ENCODE data around the gene ZDHHC19.
A peak's percentile ranks its signal among the peaks of the same experiment; 100 is the strongest.

The ZDHHC19 gene

DNA sequence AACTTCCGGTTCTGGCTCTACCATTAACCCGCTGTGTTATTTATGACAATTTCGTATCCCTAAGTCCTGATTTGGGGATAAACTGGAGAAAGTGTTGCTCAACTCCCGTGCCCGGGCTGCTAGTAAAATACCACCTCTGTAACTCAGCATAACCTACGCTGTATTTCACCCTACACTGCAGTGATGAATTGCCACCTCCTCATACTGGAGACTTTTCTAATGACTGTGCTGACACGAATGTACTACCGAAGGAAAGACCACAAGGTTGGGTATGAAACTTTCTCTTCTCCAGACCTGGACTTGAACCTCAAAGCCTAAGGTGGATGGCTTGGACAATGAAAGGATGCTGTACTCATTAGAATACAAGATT, 21.7 kb upstream of the ZDHHC19 start:
- no peak overlapping the region for H3K4me3 ChIP-seq (ENCODE audit: low read depth, low read length)
- TF ChIP-seq, protein P1, sequence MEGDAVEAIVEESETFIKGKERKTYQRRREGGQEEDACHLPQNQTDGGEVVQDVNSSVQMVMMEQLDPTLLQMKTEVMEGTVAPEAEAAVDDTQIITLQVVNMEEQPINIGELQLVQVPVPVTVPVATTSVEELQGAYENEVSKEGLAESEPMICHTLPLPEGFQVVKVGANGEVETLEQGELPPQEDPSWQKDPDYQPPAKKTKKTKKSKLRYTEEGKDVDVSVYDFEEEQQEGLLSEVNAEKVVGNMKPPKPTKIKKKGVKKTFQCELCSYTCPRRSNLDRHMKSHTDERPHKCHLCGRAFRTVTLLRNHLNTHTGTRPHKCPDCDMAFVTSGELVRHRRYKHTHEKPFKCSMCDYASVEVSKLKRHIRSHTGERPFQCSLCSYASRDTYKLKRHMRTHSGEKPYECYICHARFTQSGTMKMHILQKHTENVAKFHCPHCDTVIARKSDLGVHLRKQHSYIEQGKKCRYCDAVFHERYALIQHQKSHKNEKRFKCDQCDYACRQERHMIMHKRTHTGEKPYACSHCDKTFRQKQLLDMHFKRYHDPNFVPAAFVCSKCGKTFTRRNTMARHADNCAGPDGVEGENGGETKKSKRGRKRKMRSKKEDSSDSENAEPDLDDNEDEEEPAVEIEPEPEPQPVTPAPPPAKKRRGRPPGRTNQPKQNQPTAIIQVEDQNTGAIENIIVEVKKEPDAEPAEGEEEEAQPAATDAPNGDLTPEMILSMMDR (IDR thresholded peaks at IDR 0.05; ENCODE audit: borderline replicate concordance, insufficient read depth, low read depth, low read length), result no peak

DNA sequence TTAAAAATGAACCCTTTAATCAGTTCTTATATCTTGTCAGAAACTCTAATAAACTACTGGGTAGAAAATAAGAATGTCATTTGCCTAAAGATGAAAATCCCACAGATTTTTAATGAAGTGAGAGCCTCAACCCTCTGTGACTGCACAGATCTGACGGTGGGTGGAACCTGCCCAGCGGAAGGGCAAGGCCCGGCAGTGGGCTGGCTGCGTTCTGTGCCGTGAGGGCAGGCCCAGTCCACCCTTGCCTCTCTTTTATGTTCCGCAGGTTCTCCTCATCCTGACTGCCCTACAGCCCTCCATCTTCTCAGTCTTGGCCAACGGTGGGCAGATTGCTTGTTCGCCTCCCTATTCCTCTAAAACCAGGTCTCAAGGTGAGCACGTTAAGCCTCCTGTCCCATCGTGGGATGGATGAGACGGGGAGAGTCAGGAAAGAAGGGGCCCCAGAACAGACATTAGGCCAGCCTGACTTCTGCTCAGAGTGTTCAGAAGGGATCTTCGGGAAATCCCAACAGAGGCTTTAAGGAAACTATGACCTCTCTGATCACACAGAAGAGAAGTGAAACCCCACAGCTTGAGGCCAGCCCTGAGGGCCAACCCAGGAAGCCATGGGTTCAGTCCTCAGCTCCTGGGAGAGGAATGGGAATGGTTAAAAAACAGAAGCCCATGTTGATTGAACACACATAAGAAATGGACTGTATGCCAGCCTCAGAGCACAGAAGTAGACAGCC, 21.1 kb upstream of the ZDHHC19 start:
- TF ChIP-seq, protein P1 (IDR thresholded peaks at IDR 0.05; ENCODE audit: borderline replicate concordance, insufficient read depth, low read depth, low read length), result no peak
- H3K4me3 ChIP-seq (ENCODE audit: low read depth, low read length), result no peak overlapping the region

DNA sequence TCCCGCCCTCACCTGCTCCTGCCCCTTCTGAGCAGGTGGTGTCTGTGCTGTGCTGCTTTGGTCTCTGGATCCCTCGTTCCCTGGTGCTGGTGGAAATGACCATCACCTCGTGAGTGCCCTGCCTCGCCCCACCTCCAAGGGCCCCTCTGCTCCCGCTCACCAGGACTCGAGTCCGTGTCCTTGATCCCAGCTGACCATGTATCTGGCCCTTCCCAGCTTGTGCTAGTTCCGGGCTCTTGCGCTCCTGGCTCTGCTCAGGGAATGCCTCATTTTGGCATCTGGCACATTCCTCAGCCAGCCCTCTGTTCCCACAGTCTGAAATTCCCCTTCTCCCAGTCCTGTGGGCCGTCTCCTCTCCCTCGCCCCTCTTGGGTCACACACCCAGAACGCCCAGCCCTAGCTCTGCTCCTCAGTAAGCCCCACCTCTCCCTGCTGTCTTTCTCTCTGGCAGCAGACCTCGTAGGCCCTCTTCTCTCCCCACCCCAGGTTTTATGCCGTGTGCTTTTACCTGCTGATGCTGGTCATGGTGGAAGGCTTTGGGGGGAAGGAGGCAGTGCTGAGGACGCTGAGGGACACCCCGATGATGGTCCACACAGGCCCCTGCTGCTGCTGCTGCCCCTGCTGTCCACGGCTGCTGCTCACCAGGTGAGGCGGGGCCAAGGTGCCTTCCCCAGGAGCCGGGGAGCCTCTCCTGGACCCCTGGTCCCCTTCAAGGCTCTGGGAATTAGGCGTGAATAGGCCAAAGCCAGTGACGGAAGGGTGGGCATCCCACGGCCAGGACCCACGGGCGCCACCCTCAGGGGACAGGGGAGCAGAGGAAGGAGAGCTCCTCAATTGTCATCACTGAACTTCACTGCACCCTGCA, 16.7 kb upstream of the ZDHHC19 start:
- H3K4me3 ChIP-seq (ENCODE audit: low read depth, low read length), result no peak overlapping the region
- TF ChIP-seq, protein P1 (IDR thresholded peaks at IDR 0.05; ENCODE audit: borderline replicate concordance, insufficient read depth, low read depth, low read length), result peak; percentile 19; the same call in 1 of the 2 replicates

DNA sequence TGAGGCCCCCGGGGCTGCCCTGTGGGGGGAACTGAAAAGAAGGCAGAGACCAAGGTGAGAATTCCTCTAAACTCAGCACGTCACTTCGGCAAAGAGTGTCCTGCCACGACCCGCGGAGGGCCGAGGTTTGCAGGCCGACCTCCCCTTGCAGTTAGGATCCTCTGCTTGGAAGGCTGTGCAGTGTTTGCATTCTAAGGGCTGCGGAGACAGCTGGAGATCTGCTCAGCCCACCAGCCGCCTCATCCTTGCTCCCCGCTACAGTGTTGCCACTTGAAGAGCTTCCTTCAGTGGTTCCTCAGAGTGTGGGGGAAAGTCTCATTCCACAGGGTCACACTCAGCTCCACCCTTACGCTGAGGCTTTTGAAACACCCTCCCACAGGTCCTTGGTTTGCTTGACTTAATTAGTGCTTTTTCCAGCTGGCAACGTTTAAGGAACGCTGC, 15.9 kb upstream of the ZDHHC19 start:
- TF ChIP-seq, protein P1 (IDR thresholded peaks at IDR 0.05; ENCODE audit: borderline replicate concordance, insufficient read depth, low read depth, low read length), result no peak

DNA sequence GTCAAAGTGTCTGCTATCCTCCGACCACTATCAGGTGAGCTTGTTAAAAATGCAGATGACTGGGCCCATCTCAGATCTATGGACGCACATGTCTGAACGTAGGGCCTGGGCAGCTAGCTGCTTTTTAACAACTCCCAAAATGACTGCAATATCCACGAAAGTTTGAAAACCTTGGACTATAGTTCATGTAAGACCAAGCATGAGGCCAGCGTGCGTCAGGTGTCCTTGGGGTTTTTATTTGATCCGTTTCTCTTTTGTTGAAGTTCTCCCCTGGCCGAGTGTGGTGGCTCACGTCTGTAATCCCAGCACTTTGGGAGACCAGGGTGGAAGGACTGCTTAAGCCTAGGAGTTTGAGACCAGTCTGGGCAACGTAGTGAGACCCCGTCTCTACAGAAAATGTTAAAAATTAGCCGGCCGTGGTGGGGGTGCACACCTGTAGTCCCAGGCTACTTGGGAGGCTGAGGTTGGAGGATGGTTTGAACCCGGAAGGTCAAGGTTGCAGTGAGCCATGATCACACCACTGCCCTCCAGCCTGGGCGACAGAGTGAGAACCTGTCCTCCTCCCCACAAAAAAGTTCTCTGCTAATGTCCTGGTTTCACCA, 14.7 kb upstream of the ZDHHC19 start:
- H3K4me3 ChIP-seq (ENCODE audit: low read depth, low read length), result no peak overlapping the region
- TF ChIP-seq, protein P1 (IDR thresholded peaks at IDR 0.05; ENCODE audit: borderline replicate concordance, insufficient read depth, low read depth, low read length), result no peak

More for the DNA sequence above, 15.9 kb upstream of the ZDHHC19 start:
- H3K4me3 ChIP-seq (ENCODE audit: low read depth, low read length), result no peak overlapping the region

DNA sequence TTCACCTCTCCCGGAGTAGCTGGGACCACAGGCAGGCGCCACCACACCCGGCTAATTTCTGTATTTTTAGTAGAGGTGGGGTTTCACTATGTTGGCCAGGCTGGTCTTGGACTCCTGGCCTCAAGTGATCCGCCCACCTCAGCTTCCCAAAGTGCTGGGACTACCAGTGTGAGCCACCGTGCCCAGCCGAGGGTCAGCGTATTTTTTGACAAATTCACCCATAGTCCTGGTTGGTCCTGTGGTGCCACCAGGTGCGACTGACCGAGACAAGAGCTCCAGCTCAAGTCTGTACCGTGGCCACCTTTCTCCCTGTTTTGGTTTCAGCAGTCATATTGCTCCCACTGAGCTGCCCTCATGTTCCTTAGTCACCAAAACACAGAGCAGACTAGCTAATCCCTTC, 13.9 kb upstream of the ZDHHC19 start:
- H3K4me3 ChIP-seq (ENCODE audit: low read depth, low read length), result no peak overlapping the region
- TF ChIP-seq, protein P1 (IDR thresholded peaks at IDR 0.05; ENCODE audit: borderline replicate concordance, insufficient read depth, low read depth, low read length), result no peak
